ENCODE measurements around the gene DPRX. TPM values are rescaled to one million over a fixed set of nuclear protein-coding genes. Genes with fewer than 3 reads are reported as not detected.

The DPRX gene, protein sequence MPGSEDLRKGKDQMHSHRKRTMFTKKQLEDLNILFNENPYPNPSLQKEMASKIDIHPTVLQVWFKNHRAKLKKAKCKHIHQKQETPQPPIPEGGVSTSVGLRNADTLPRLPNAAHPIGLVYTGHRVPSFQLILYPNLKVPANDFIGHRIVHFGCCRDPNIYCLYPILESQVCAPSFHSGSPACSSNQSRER
- total RNA-seq (2014; rRNA removed; shearing (Covaris generic)): not detected in 2 replicates
- not detected in 2 replicates for polyA plus RNA-seq (2015; cell fraction: cytosol; rRNA removed)
- polyA plus RNA-seq (2015; cell fraction: nucleus; rRNA removed): not detected in 2 replicates

- no peak for DNase-seq (ENCODE audit: low read depth)
These were observed at the start of gene DPRX for GRCh38 chr19:53631949-53632407. TSS of gene DPRX (plus strand) at chr19:53631999. CDS start at chr19:53632107, 108 bp downstream.

DNA sequence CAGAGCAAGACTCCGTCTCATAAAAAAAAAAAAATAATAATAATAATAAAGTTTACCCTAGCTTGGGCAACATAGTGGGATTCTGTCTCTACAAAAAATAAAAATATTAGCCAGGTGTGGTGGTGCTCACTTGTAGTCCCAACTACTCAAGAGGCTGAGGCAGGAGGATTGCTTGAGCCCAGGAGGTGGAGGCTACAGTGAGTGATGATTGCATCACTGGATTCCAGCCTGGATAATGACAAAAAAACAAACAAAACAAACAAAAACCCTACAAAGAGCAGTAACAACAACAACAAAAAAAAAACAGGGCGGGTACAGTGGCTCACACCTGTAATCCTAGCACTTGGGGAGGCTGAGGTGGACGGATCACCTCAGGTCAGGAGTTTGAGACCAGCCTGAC lies 48.6 kb upstream of the DPRX start:
- DNase-seq (ENCODE audit: low read depth): no peak

DNA sequence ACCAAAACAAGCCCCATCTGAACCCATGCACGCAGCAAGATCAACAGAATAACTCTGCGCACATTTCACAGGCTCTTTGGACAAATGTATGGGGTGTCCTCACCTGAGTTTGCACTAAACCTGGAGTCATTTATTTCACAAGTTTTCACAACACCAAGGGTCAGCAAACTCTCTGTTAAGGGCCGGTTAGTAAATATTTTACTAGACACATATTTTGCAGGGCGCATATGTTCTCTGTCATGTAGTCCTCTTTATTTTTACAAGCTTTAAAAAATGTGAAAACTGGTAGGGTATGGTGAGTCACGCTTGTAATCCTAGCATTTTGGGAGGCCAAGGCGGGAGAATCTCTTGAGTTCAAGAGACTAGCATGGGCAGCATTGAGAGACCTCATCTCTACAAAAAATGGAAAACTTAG lies 45.5 kb upstream of the DPRX start:
- no peak for DNase-seq (ENCODE audit: low read depth)

GRCh38 chr19:53594811-53595509 lies 36.8 kb upstream of the DPRX start:
- DNase-seq (ENCODE audit: low read depth): no peak

DNA sequence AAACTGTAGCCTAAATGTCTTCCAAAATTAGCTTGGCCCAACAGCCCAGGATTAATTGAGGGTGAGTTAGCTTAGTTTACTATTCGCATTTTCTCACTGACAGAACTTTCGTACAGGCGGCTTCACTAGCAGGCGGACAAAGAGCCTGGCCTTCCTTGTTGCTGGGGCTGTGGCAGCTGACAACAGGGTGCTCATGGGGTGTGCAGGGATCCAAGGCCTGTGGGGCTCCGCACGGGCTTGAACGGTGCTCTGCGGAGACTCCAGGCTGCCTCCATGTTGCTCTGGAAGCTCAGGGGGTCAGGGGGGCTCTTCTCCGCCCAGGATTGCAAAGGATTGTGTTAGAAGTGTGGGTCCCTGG lies 36.3 kb upstream of the DPRX start:
- no peak for DNase-seq (ENCODE audit: low read depth)

GRCh38 chr19:53596056-53596455 lies 35.7 kb upstream of the DPRX start:
- DNase-seq (ENCODE audit: low read depth): no peak

DNA sequence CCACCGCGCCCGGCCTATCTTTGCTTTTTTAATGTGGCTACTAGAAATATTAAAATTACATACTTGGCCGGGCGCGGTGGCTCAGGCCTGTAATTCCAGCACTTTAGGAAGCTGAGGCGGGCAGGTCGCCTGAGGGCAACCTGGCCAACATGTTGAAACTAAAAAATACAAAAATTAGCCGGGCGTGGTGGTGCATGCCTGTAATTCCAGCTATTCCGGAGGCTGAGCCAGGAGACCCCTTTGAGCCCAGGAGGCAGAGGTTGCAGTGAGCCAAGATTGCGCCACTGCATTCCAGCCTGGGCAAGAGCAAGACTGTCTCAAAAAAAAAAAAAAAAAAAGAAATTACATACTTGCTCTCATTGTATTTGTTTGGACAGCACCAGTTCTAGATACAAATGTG lies 34.8 kb upstream of the DPRX start:
- no peak for DNase-seq (ENCODE audit: low read depth)

GRCh38 chr19:53598361-53598760 lies 33.4 kb upstream of the DPRX start:
- no peak for DNase-seq (ENCODE audit: low read depth)

- DNase-seq (ENCODE audit: low read depth): no peak
These were observed 31.6 kb upstream of the DPRX start for GRCh38 chr19:53600217-53600616.

- DNase-seq (ENCODE audit: low read depth): no peak
These were observed 25.8 kb upstream of the DPRX start for GRCh38 chr19:53606031-53606430.

DNA sequence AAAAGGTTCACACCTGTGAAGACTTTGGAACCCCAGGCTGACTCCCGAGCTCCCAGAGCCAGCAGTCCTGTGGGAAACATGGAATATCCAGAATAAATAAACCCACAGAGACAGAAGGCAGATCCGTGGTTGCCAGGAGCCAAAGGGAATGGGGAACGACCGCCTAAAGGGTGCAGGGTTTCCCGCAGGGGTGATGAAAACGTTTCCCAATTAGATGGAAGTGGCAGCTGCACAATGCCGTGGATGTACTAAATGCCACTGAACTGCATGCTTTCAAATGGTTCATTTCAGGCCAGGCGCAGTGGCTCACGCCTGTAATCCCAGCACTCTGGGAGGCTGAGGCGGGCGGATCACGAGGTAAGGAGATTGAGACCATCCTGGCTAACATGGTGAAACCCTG lies 23.4 kb upstream of the DPRX start:
- DNase-seq (ENCODE audit: low read depth): no peak

DNA sequence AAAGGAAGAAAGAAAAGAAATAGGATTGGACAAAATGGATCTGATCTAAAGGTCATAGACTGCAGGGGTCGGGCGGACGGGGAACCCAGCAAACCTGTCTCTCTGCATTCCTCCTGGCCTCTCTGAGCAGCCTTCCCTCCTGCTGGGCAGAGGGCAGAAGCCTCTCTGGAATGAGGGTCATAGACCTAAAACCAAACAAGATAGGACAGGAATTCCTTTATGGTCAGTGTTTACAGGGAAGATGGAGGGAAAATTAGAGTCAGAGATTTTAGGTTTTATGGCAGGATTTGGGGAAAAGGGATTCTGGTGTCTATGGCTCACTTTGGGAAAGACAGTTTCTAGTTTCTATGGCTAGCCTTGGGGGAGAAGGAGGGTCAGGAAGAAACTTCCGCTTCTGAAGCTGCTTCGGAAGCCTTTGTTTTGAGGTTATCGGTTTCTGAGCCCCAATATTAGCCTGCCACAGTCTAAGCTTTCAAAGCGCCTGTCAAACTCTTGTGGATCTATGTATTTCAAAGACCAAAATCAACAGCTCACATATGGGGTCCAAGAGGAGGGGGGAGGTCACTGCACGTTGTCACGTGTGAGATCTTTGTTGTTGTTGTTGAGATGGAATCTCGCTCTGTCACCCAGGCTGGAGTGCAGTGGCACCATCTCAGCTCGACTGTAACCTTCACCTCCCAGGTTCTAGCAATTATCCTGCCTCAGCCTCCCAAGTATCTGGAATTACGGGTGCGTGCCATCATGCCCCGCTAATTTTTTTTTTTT lies 18.9 kb upstream of the DPRX start:
- DNase-seq (ENCODE audit: low read depth): no peak

DNA sequence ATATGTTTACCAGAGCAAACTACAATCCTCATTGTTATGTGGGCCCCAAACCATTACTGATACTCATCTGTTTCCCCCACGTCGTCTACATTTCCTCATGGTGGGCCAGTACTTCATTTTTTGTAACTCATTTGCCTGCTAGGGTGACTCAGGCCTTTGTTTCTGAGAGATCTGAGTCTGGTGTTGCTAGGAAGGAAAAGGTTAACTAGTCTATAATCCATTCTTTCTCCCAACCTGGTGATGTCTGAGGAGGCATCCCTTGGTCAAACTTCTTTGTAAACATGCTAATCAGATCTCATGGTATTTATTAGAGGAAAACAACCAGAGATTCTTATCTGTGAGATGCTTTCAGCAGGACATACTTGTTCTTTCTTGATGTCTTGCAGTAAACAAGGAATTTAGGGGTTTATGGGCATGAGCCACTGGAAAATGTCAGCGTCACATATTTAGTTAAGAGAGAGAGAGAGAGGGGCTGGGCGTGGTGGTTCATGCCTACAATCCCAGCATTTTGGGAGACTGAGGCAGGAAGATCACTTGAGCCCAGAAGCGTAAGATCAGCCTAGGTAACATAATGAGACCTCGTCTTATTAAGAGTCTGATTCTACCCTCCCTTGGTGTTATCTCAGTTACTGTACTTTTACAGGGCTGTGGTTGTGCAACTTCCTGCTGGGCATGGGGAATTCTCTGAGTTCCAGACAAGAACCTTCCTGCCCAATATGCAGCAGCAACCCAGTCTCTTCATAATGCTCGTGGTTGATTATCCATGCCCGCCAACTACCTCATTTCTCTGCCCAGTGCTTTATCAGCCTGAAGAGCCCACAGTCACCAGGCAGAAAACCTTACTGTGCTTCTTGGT lies 9.7 kb upstream of the DPRX start:
- no peak for DNase-seq (ENCODE audit: low read depth)

- DNase-seq (ENCODE audit: low read depth): no peak
These were observed 6.8 kb upstream of the DPRX start for GRCh38 chr19:53624771-53625545.

- DNase-seq (ENCODE audit: low read depth): no peak
These were observed 5.3 kb upstream of the DPRX start for GRCh38 chr19:53626486-53626885.

GRCh38 chr19:53626976-53627375 lies 4.8 kb upstream of the DPRX start:
- DNase-seq (ENCODE audit: low read depth): no peak

DNA sequence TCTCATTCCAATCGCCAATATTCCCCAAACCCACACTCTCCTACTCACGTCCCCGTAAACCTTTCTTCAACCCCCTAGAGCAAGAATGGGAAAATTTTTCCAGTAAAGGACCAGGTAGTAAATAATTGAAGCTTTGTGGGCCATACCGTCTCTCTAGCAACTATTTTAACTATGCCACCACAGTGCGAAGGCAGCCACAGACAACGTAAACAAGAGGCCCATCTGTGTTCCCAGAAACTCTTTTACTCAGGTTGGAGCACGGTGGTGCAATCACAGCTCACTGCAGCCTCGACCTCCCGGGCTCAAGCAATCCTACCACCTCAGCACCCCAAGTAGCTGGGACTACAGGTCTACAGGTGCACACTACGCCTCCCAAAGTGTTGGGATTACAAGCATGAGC lies 3.0 kb downstream of the DPRX start:
- no peak for DNase-seq (ENCODE audit: low read depth)

DNA sequence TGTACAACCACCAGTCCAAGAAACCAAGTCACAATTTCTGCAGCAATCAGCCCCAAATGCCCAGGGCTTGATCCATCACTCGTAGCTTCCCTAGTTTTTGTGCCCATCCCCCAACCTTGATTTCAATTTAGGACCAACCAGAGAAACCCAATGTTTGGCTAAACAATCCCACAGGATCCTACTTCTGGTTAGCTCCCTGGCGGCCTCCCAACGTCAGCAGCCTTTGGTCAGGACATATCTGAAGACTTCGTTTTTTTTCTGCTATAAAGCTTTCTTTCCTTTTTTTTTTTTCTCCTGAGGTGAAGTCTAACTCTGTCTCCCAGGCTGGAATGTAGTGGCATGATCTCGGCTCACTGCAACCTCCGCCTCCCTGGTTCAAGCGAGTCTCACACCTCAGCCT lies 7.7 kb downstream of the DPRX start:
- no peak for DNase-seq (ENCODE audit: low read depth)

DNA sequence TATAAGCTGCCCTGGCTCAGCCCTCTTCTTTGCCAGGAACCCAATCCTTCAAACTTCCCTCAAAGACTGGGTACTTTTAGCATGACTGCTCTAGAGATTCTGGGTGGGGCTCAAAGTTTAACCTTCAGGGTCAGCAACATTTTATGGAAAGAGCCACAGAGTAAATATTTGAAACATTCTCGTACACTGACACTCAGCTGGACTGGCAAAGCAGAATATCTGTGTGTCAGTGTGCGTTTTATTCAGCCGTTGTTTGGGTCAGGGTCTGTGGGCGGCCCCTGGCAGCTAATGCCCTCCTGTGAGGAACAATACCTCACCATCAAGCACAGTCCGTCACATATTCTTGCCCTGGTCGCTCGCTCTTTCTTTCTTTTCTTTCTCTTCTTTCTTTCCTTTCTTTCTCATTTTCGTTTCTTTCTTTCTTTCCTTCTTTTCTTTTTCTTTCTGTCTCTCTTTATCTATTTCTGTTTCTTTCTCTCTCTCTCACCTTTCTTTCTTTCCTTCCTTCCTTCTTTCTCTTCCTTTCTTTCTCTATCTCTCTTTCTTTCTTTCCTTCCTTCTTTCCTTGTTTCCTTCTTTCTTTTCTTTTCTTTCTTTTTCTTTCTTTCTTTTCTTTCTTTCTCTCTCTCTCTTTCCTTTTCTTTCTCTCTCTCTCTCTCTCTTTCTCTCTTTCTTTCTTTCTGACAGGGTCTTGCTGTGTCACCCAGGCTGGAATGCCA lies 10.7 kb downstream of the DPRX start:
- DNase-seq (ENCODE audit: low read depth): no peak

Measured in HT1080 (cell line).